Caco-2 (cell line): ENCODE results near the gene RGS13. TPM values are rescaled to one million over a fixed set of nuclear protein-coding genes. Genes with fewer than 3 reads are reported as not detected.

Source experiments
- BruUV-seq: library from RNA; stranded (reverse); fragments of 400-500 nt; replicated peaks from 2 replicates; lab custom pipeline; 2021; lab: Mats Ljungman, UMichigan
- CTCF ChIA-PET: fragments of 300-600 bp; sonication (Branson Sonifier 250); formaldehyde crosslinking; loops from one replicate; lab custom pipeline; 2022; ENCODE audit warnings: antibody characterized with exemption; lab: Charles Lee
- POLR2A ChIA-PET: fragments of 300-600 bp; sonication (Branson Sonifier 250); formaldehyde crosslinking; loops from one replicate; lab custom pipeline; 2022; ENCODE audit warnings: antibody characterized with exemption; lab: Charles Lee
- DNase-seq, 2 experiments: peaks; one replicate each; pipeline versions ENCODE4 v3.0.0 to v3.0.0-alpha.2; 2020 to 2022
- H3K27me3 ChIP-seq: replicated peaks from 2 replicates; pipeline ENCODE4 v1.6.0; 2011; ENCODE audit warnings: low read length; ENCODE audit not compliant: control insufficient read depth, insufficient read depth
- H3K36me3 ChIP-seq: 2 replicates; pipeline ENCODE4 v1.5.1; 2011; ENCODE audit warnings: low read length; ENCODE audit not compliant: control insufficient read depth, insufficient read depth
- H3K4me1 ChIP-seq: fragments of 250-450 bp; sonication (Bioruptor Pico); 2 replicates; pipeline ENCODE4 v1.5.1; 2020; ENCODE audit warnings: mild to moderate bottlenecking
- H3K4me3 ChIP-seq: 2 replicates; pipeline ENCODE4 v1.5.1; 2011; ENCODE audit warnings: low read depth, mild to moderate bottlenecking, control low read depth, low read length
- H3K9me3 ChIP-seq: fragments of 250-450 bp; sonication (Bioruptor Pico); 2 replicates; pipeline ENCODE4 v1.5.1; 2020; ENCODE audit warnings: mild to moderate bottlenecking, moderate library complexity
- H3K27ac Mint-ChIP-seq: one replicate; pipeline ENCODE4 v1.8.0; 2022; ENCODE audit warnings: mixed read lengths; ENCODE audit not compliant: unreplicated experiment
- H3K27me3 Mint-ChIP-seq: one replicate; pipeline ENCODE4 v1.8.0; 2022; ENCODE audit warnings: mixed read lengths; ENCODE audit not compliant: insufficient read depth, unreplicated experiment
- H3K36me3 Mint-ChIP-seq: one replicate; pipeline ENCODE4 v1.8.0; 2022; ENCODE audit warnings: mild to moderate bottlenecking, mixed read lengths; ENCODE audit not compliant: insufficient read depth, unreplicated experiment
- H3K4me1 Mint-ChIP-seq: one replicate; pipeline ENCODE4 v1.8.0; 2022; ENCODE audit warnings: low read depth, mixed read lengths; ENCODE audit not compliant: unreplicated experiment
- H3K4me3 Mint-ChIP-seq: one replicate; pipeline ENCODE4 v1.8.0; 2022; ENCODE audit warnings: mild to moderate bottlenecking, moderate library complexity, mixed read lengths; ENCODE audit not compliant: unreplicated experiment
- H3K9me3 Mint-ChIP-seq: one replicate; pipeline ENCODE4 v1.8.0; 2022; ENCODE audit warnings: mixed read lengths; ENCODE audit not compliant: unreplicated experiment
- CTCF ChIP-seq, 2 experiments: fragments of 200-600 bp in 1 of 2; IDR thresholded peaks; 1 replicate in 1 of 2; 2 replicates in 1 of 2; pipeline versions ENCODE4 v1.5.1 to v1.8.0; 2011 to 2022; ENCODE audit warnings: antibody characterized with exemption in 1 of 2, control low read depth in 1 of 2, inconsistent platforms in 1 of 2, low read depth in 1 of 2, low read length in 1 of 2, mild to moderate bottlenecking in 1 of 2, moderate library complexity in 1 of 2; ENCODE audit not compliant: insufficient read depth in 1 of 2, severe bottlenecking in 1 of 2, unreplicated experiment in 1 of 2
- intact Hi-C: fragments of 100-400 bp; cut with micrococcal nuclease; formaldehyde crosslinking; loops from one replicate; pipeline ENCODE4 v1.10.0; 2022; ENCODE audit not compliant: unreplicated experiment
- total RNA-seq: library from RNA; stranded (reverse); gene quantifications from 2 replicates; pipeline ENCODE4 v1.2.3, GENCODE V29; 2022

Gene RGS13
- total RNA-seq, 1 experiment from 2014 or later, result not detected

- ChIA-PET CTCF (no interaction called here), POLR2A (no interaction called here)
- Mint-ChIP-seq H3K4me1 (no peaks in the 10 kb centered on the region), H3K4me3 (no peak overlapping the region), H3K27ac (no peak overlapping the region), H3K9me3 (no peaks in the 10 kb centered on the region), H3K36me3 (no peaks in the 10 kb centered on the region), H3K27me3 (peaks cover 2% of the 10 kb centered on the region)
- no peaks in the 10 kb centered on the region for H3K4me1 ChIP-seq
- intact Hi-C loops, result loop anchor here (1.0 to 2.0 kb wide), 2 partner anchors 29 to 135 kb away; no protein-coding TSS in a partner anchor
- no peaks in the 10 kb centered on the region for H3K27me3 ChIP-seq
- BruUV-seq, result no TSS peak
- no peak overlapping the region for H3K4me3 ChIP-seq
- TF ChIP-seq CTCF (IDR thresholded peaks at IDR 0.05; ENCODE audit: insufficient read depth in 1 of 2, low read depth in 1 of 2, low read length in 1 of 2, severe bottlenecking in 1 of 2, unreplicated experiment in 1 of 2), result no peak
- DNase-seq, result no peak
- no peaks in the 10 kb centered on the region for H3K36me3 ChIP-seq
- H3K9me3 ChIP-seq, result no peaks in the 10 kb centered on the region
Measured at GRCh38 chr1:192609110-192610079, 26.6 kb upstream of the RGS13 start.

- no peak overlapping the region for H3K4me3 Mint-ChIP-seq
- ChIA-PET CTCF (no interaction called here), POLR2A (no interaction called here)
- TF ChIP-seq CTCF (IDR thresholded peaks at IDR 0.05; ENCODE audit: insufficient read depth in 1 of 2, low read depth in 1 of 2, low read length in 1 of 2, severe bottlenecking in 1 of 2, unreplicated experiment in 1 of 2), result peak; percentile 29 to 41
- intact Hi-C loops, result loop anchor here (1.0 to 2.0 kb wide), 2 partner anchors 30 to 136 kb away; no protein-coding TSS in a partner anchor
- BruUV-seq, result no TSS peak
- Histone ChIP-seq H3K27me3 (no peaks in the 10 kb centered on the region), H3K4me3 (no peak overlapping the region), H3K4me1 (no peaks in the 10 kb centered on the region), H3K9me3 (no peaks in the 10 kb centered on the region), H3K36me3 (no peaks in the 10 kb centered on the region)
- H3K27me3 Mint-ChIP-seq, result peaks cover 4% of the 10 kb centered on the region
- H3K36me3 Mint-ChIP-seq, result no peaks in the 10 kb centered on the region
- no peak overlapping the region for H3K27ac Mint-ChIP-seq
- no peaks in the 10 kb centered on the region for H3K4me1 Mint-ChIP-seq
- no peaks in the 10 kb centered on the region for H3K9me3 Mint-ChIP-seq
- no peak for DNase-seq
Measured at GRCh38 chr1:192610112-192610889, 25.6 kb upstream of the RGS13 start.

DNA sequence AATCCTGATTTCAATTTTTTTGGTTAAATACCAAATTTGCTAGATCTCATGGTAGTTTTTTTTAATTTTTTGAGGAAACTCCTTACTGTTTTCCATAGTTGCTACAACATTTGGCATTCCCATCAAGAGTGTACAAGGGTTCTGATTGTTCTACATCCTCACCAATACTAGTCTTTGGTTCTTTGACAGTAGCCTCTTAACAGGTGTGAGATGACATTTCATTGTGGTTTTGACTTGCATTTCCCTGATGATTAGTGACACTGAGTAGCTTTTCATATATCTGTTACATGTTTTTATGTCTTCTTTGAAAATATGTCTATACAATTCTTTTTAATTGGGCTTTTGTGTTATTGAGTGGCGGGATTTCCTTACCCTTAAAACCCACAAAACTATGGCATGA lies 20.9 kb upstream of the RGS13 start:
- no peaks in the 10 kb centered on the region for H3K27me3 ChIP-seq
- ChIA-PET CTCF (no interaction called here), POLR2A (no interaction called here)
- DNase-seq, result no peak
- H3K27me3 Mint-ChIP-seq, result peaks cover 2% of the 10 kb centered on the region
- H3K36me3 Mint-ChIP-seq, result no peaks in the 10 kb centered on the region
- no peak for TF ChIP-seq CTCF (IDR thresholded peaks at IDR 0.05; ENCODE audit: insufficient read depth in 1 of 2, low read depth in 1 of 2, low read length in 1 of 2, severe bottlenecking in 1 of 2, unreplicated experiment in 1 of 2)
- H3K9me3 ChIP-seq, result no peaks in the 10 kb centered on the region
- H3K4me3 Mint-ChIP-seq, result no peak overlapping the region
- intact Hi-C loops, result no loop called here
- H3K36me3 ChIP-seq, result no peaks in the 10 kb centered on the region
- no peak overlapping the region for H3K27ac Mint-ChIP-seq
- H3K9me3 Mint-ChIP-seq, result no peaks in the 10 kb centered on the region
- H3K4me1 ChIP-seq, result no peaks in the 10 kb centered on the region
- no TSS peak for BruUV-seq
- H3K4me3 ChIP-seq, result no peak overlapping the region
- no peaks in the 10 kb centered on the region for H3K4me1 Mint-ChIP-seq
